HG02840 (cell line): Measurements from ENCODE around the gene CBL.

ENCODE experiments used
- ATAC-seq: cut with Tn5 transposase; IDR thresholded peaks from one replicate; pipeline ENCODE4 v1.9.1; 2021; ENCODE audit warnings: mild to moderate bottlenecking, moderate library complexity, moderate number of reproducible peaks; ENCODE audit not compliant: unreplicated experiment, low FRiP score

CBL gene

GRCh38 chr11:119340335-119341221 is 134.4 kb downstream of the CBL start, which contains the start of gene C1QTNF5:
Gene C1QTNF5, minus strand, starts transcription at chr11:119340883. Its CDS starts 486 bp downstream, at chr11:119340397.
- ATAC-seq, result no peak

GRCh38 chr11:119341222-119342022 is 135.3 kb downstream of the CBL start:
- no peak for ATAC-seq

DNA sequence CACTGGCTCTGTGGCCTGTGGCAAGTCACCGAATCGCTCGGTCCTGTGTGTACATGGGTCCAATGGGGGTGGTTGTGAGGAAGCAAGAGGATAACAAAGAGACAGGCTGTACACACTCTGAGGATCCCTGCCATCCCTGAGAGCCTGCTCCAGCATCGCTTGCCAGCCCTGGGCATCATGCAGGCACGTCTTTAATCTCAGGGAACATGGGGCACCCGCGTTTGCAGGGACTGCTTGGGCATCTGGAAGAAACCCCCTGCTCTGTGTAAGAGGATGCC is 135.8 kb downstream of the CBL start:
- ATAC-seq, result no peak

DNA sequence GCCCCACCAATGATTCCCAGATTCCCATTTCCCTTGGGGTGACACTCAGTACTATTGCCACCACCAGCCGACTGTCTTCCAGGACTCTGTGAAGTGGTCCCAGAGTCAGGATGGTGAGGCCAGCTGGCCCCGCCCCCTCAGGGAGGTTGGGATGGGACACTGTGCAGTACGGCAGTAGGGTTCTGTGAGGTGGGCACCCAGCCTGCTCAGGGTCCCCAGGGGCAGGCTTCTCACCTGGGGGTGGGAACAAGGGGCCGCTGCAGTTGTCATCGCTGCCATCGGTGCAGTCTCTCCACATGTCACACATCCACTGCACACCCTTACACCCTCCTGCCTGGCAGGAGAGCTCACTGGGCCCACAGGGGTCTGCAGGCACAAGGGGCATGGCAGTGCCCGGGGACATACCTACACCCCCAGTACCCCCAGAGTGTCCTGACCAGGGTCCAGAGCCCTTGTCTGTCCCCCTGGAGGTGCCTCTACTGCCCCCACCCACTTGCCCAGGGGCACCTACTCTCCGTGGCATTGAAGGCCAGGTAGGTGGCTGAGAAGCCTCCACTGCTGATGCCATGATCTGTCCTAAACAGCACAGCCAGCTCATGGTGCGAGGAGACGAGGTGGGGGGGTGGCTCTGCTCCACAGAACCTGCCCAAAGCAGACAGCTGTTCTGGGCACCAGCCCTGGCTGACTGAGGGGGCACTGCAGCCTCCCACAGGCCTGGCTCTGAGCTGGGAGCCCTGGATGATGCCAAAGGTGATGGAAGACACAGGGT is 136.4 kb downstream of the CBL start:
- ATAC-seq, result no peak

DNA sequence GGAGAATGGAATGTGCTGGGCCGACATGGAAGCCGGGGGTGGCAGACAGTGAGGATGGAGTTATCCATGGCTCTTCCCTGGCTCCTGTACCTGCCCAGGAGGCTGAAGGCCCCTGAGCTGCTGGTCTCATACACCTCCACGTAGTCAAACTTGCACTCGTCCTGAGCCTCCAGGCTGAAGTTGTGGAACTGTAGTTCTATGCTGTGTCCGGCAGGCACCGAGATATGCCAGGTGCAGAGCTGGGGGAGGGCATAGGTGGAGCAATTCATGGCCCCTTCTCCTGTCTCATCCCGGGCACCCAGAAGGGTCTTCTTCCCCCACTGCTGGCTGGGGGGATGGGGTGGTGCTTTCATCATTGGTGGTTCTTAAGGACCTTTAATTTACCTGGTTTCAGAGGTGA is 137.6 kb downstream of the CBL start:
- ATAC-seq, result no peak

GRCh38 chr11:119344291-119345010 is 138.3 kb downstream of the CBL start:
- no peak for ATAC-seq

DNA sequence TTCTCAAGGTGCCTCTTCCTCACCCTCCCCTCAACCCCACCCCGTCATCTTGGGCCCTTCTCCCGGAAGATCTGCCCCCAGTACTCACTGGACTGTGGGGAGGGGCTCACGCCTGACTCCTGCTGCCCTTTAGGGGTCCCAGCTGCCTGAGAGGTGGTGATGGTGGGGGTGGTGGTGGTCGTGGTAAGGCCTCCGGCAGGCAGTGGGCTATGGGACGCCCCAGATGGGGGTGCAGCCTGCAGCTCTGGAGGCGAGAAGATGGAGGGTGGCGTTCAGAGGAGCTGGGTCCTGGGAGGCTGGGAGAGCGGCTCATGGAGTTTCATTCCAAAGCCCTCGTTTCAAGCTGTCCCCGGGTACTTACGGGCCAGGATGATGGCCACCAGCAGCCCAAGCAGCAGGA is 139.5 kb downstream of the CBL start:
- no peak for ATAC-seq

DNA sequence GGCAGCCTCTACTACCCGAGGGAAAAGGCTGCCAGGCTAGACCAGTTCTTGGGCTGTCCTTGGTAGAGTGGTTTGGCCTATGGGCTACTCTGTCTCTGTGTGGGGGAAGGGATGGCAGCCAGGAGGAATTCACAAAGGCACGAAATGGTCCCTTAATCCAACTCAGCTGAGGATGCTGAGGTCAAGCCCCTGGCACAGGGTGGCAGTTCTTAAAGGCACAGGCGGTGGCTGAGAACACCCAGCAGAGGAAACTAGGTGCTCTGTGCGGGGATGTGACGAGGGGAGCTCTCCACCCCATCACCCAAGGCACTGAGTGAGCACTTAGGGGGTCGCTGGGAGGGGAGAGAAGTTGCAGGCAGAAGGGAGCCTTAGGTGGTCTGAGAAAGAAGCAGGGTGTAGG is 140.5 kb downstream of the CBL start, which contains the start of gene MFRP:
Gene MFRP, minus strand, starts transcription at position 101 of the 400 bp plus-strand sequence. CDS start 192 bp downstream, outside the sequence.
- ATAC-seq, result no peak

DNA sequence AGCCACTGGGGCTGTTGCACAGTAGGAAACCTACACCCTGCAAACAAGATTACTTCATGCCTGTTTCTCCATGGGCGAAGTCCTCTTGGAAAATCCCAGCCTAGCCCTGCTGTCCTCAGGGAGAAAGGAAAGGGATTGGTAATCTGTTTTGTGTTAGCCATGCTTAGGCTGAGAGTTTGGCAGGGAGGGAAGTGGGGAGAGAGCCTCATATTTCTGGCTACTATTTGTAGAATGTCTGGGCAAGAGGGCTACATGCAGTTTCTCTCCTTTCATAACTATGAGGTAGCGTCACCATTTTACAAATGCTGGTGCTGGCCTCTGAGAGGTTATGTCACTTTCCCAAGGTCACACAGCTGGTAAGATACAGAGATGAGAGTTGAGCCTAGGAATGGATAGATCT is 141.1 kb downstream of the CBL start:
- ATAC-seq, result no peak

- ATAC-seq, result no peak
Observed at GRCh38 chr11:119347940-119348605, 141.9 kb downstream of the CBL start.

GRCh38 chr11:119350302-119350701 is 144.2 kb downstream of the CBL start:
- no peak for ATAC-seq

DNA sequence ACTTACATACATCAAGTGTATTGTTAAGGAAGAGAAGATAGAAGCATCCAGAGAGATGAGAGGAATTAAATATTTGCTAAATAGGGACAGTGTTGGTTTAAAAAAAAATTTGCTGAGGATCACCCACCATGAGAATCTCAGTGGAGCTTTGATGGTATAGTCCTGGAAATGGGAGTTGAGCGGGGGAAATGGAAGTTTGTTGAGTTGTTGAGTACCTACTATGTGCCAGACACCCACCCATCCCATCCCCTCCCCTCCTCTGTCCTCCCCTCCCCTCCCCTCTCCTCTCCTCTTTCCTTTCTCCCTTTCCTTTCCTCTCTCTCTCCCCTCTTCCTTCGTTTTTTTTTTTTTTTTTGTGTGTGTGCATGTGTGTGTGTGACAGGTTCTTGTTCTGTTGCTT is 145.1 kb downstream of the CBL start:
- no peak for ATAC-seq

DNA sequence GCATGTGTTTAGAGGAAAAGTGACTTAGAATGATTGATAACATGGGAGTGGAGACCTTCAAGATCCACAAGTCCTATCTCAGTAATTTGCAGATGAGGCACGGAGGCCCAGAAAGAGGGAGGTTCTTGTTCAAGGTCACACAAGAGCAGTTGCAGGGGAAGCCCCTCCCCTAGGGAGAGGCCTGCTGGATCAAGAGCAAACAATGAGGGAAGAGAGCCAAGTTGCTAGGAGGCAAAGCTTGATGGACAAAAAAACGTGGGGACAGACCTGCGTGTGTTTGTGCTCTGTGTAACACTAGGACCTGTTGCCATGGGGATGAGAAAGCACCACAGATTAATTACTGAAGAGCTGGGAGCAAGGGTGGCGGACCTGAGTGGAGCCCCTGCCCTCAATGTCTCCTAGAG is 146.7 kb downstream of the CBL start:
- no peak for ATAC-seq

DNA sequence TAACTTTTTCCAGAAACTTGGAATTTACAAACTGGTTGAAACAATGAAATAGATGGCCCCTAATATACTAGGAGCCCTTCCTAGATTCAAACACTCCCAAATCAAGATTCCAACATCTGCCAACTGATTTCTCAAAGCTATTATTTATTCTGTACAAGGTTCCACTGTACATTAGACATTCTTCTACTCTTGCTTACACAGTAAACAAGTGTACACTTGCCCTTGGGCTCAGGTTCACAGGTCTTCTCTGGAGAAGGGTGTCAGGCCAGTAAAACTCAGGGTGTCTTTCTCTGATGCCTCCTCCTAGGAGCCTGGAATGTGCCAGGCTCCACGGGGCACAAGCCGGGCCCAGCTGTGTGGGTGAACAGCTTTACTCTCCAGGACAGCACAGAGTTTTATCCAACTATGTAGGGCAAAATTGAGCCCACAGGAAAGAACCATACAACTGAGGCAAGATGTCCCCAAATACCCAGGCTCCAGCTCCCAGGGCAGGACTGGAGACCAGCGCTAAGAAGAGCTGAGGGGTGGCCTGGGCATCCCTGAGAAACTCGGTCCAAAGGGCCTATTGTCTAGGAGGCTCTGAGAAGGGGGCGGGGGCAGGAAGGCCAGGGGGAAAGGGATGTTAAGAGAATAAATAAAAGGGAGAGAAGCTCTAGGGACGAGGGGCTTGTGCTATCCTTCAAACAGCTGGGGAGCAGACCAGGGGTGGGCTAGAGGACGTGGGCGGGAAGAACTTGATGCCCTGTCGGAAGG is 149.1 kb downstream of the CBL start:
- no peak for ATAC-seq

GRCh38 chr11:119356349-119357031 is 150.4 kb downstream of the CBL start:
- ATAC-seq, result no peak

GRCh38 chr11:119357074-119357473 is 150.9 kb downstream of the CBL start:
- ATAC-seq, result no peak
